Panc1 (cell line): ENCODE measurements around the gene GZF1. TPM values are rescaled to one million over a fixed set of nuclear protein-coding genes. Genes with fewer than 3 reads are reported as not detected.
A peak's percentile ranks its signal among the peaks of the same experiment; 100 is the strongest.

Experiments
- ATAC-seq: fragments of 200-7000 bp; cut with Tn5 transposase; 2 replicates; pipeline ENCODE4 v1.9.1; 2020; ENCODE audit warnings: mild to moderate bottlenecking, moderate library complexity
- BruUV-seq: library from RNA; stranded (reverse); fragments of 400-500 nt; replicated peaks from 2 replicates; lab custom pipeline; 2021; lab: Mats Ljungman, UMichigan
- CTCF ChIA-PET: fragments of 300-600 bp; sonication (Branson Sonifier 250); formaldehyde crosslinking; loops from one replicate; lab custom pipeline; 2022; ENCODE audit warnings: antibody characterized with exemption; lab: Charles Lee
- POLR2A ChIA-PET: fragments of 300-600 bp; sonication (Branson Sonifier 250); formaldehyde crosslinking; loops from one replicate; lab custom pipeline; 2022; ENCODE audit warnings: antibody characterized with exemption; lab: Charles Lee
- DNase-seq: peaks from one replicate; pipeline ENCODE4 v3.0.0-alpha.2; 2010; ENCODE audit warnings: low read depth, low spot score
- H3K27ac ChIP-seq: 2 replicates; pipeline ENCODE4 v1.5.1; 2011; ENCODE audit warnings: mild to moderate bottlenecking, low read length, inconsistent platforms
- H3K27me3 ChIP-seq: fragments of 200-500 bp; sonication (Bioruptor generic); 2 replicates; pipeline ENCODE4 v1.6.0; 2014; ENCODE audit warnings: low read length, inconsistent platforms; ENCODE audit not compliant: control insufficient read depth, insufficient read depth
- H3K36me3 ChIP-seq: fragments of 200-500 bp; sonication (Bioruptor generic); 2 replicates; pipeline ENCODE4 v1.5.1; 2014; ENCODE audit warnings: inconsistent platforms, mild to moderate bottlenecking, low read length, moderate library complexity; ENCODE audit not compliant: control insufficient read depth, insufficient read depth
- H3K4me1 ChIP-seq: 2 replicates; pipeline ENCODE4 v1.5.1; 2011; ENCODE audit warnings: inconsistent platforms, mild to moderate bottlenecking, low read length, moderate library complexity; ENCODE audit not compliant: control insufficient read depth, insufficient read depth
- H3K4me3 ChIP-seq, 2 experiments: 2 replicates each; pipeline ENCODE4 v1.5.1; 2011 to 2012; ENCODE audit warnings: low read depth in 2 of 2, low read length in 2 of 2, mild to moderate bottlenecking in 2 of 2, inconsistent platforms in 1 of 2, moderate library complexity in 1 of 2
- H3K9me3 ChIP-seq: fragments of 200-500 bp; sonication (Bioruptor generic); 2 replicates; pipeline ENCODE4 v1.5.1; 2014; ENCODE audit warnings: low read depth, mild to moderate bottlenecking, inconsistent platforms, low read length, moderate library complexity; ENCODE audit not compliant: control insufficient read depth, insufficient read depth
- POLR2AphosphoS5 ChIP-seq: IDR thresholded peaks from 2 replicates; pipeline ENCODE4 v1.6.1; 2012; ENCODE audit warnings: mild to moderate bottlenecking, low read depth, low read length, moderate library complexity
- SIN3A ChIP-seq: IDR thresholded peaks from 2 replicates; pipeline ENCODE4 v1.6.1; 2012; ENCODE audit warnings: low read depth, mild to moderate bottlenecking, low read length, moderate library complexity, borderline replicate concordance; ENCODE audit not compliant: insufficient read depth
- TCF7L2 ChIP-seq: IDR thresholded peaks from 2 replicates; pipeline ENCODE4 v1.6.1; 2011; ENCODE audit warnings: mild to moderate bottlenecking, low read depth, low read length, inconsistent platforms
- in situ Hi-C: cut with HindIII; loops from 2 replicates; pipeline ENCODE4 v1.10.0; 2016; ENCODE audit warnings: low sequenced_read_pairs, low pct_unique_long_range_greater_than_20kb
- intact Hi-C: fragments of 100-400 bp; cut with micrococcal nuclease; formaldehyde crosslinking; loops from one replicate; pipeline ENCODE4 v1.10.0; 2022; ENCODE audit not compliant: unreplicated experiment
- total RNA-seq: library from RNA; stranded (reverse); gene quantifications from one replicate; pipeline ENCODE4 v1.2.1, GENCODE V29; 2021; ENCODE audit not compliant: unreplicated experiment
- TF ChIP-seq, protein P1 (sequence below): fragments of 450-650 bp; IDR thresholded peaks from 2 replicates; pipeline ENCODE4 v1.5.1; 2017; ENCODE audit warnings: mild to moderate bottlenecking
- TF ChIP-seq, protein P2 (sequence below), 2 experiments: IDR thresholded peaks; 2 replicates each; pipeline ENCODE4 v1.6.1; 2011 to 2012; ENCODE audit warnings: low read depth in 2 of 2, control low read depth in 1 of 2, low read length in 1 of 2, mild to moderate bottlenecking in 1 of 2, moderate library complexity in 1 of 2; ENCODE audit not compliant: insufficient read depth in 1 of 2

The GZF1 gene
- total RNA-seq, 1 experiment from 2014 or later, result 18.0 TPM

DNA sequence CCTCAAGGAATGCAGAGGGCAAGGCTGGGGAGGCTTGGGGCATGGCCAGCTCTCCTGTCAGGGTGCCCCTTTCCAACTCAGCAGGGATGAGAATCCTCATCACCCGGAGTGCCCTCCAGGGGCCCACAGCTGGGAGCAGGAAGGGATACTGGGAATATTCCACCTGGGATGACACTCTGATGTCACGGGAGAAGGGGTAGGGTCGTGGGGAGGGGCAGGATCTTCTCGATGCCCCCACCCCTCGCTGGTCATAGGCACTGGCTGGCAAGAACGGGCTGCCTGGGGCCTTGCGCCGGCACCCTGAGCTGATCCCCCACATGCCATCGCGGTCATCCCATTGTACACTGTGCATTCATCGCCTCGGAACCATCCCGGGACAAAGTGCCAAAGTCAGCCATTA lies 22.0 kb upstream of the GZF1 start:
- Histone ChIP-seq H3K9me3 (no peaks in the 10 kb centered on the region), H3K4me1 (no peaks in the 10 kb centered on the region), H3K36me3 (no peaks in the 10 kb centered on the region), H3K27me3 (no peaks in the 10 kb centered on the region), H3K4me3 (no peak overlapping the region), H3K27ac (no peak overlapping the region)
- BruUV-seq, result no TSS peak
- TF ChIP-seq SIN3A (no peak), TCF7L2 (no peak), POLR2AphosphoS5 (no peak)
- TF ChIP-seq, protein P1, sequence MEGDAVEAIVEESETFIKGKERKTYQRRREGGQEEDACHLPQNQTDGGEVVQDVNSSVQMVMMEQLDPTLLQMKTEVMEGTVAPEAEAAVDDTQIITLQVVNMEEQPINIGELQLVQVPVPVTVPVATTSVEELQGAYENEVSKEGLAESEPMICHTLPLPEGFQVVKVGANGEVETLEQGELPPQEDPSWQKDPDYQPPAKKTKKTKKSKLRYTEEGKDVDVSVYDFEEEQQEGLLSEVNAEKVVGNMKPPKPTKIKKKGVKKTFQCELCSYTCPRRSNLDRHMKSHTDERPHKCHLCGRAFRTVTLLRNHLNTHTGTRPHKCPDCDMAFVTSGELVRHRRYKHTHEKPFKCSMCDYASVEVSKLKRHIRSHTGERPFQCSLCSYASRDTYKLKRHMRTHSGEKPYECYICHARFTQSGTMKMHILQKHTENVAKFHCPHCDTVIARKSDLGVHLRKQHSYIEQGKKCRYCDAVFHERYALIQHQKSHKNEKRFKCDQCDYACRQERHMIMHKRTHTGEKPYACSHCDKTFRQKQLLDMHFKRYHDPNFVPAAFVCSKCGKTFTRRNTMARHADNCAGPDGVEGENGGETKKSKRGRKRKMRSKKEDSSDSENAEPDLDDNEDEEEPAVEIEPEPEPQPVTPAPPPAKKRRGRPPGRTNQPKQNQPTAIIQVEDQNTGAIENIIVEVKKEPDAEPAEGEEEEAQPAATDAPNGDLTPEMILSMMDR, result no peak
- TF ChIP-seq, protein P2, sequence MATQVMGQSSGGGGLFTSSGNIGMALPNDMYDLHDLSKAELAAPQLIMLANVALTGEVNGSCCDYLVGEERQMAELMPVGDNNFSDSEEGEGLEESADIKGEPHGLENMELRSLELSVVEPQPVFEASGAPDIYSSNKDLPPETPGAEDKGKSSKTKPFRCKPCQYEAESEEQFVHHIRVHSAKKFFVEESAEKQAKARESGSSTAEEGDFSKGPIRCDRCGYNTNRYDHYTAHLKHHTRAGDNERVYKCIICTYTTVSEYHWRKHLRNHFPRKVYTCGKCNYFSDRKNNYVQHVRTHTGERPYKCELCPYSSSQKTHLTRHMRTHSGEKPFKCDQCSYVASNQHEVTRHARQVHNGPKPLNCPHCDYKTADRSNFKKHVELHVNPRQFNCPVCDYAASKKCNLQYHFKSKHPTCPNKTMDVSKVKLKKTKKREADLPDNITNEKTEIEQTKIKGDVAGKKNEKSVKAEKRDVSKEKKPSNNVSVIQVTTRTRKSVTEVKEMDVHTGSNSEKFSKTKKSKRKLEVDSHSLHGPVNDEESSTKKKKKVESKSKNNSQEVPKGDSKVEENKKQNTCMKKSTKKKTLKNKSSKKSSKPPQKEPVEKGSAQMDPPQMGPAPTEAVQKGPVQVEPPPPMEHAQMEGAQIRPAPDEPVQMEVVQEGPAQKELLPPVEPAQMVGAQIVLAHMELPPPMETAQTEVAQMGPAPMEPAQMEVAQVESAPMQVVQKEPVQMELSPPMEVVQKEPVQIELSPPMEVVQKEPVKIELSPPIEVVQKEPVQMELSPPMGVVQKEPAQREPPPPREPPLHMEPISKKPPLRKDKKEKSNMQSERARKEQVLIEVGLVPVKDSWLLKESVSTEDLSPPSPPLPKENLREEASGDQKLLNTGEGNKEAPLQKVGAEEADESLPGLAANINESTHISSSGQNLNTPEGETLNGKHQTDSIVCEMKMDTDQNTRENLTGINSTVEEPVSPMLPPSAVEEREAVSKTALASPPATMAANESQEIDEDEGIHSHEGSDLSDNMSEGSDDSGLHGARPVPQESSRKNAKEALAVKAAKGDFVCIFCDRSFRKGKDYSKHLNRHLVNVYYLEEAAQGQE (IDR thresholded peaks at IDR 0.05; ENCODE audit: insufficient read depth in 1 of 2, low read depth in 2 of 2, low read length in 1 of 2), result no peak
- CTCF ChIA-PET, result interaction anchor here (0.8 to 1.7 kb wide), 4 partner anchors 10 to 648 kb away, joined by 3 to 20 read pairs (median 3); no protein-coding TSS in a partner anchor
- in situ Hi-C loops, result no loop called here
- no peak for ATAC-seq
- POLR2A ChIA-PET, result interaction anchor here (1.0 kb wide), 1 partner anchor 10 kb away, joined by 4 read pairs; no protein-coding TSS in a partner anchor
- DNase-seq, result no peak
- intact Hi-C loops, result loop anchor here (1.0 to 10.0 kb wide), 4 partner anchors 85 to 1005 kb away; no protein-coding TSS in a partner anchor

DNA sequence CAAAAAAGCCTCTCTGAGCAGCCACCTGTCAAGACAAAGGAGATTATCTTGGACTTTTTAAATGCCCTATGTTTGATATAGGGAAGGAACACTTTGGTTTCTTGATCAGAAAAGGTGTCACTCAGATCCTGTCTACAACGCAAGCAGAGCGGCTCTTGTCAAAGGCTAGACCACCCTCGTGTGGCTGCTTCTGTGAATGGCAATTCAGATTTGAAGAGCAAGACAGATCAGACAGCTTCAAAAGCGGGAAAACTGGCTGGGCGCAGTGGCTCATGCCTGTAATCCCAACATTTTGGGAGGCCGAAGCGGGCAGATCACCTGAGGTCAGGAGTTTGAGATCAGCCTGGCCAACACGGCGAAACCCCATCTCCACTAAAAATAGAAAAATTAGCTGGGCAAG lies 21.5 kb upstream of the GZF1 start:
- no peak for TF ChIP-seq POLR2AphosphoS5
- TF ChIP-seq, protein P1, result peak; percentile 80
- Histone ChIP-seq H3K27me3 (no peaks in the 10 kb centered on the region), H3K9me3 (no peaks in the 10 kb centered on the region), H3K4me3 (no peak overlapping the region), H3K4me1 (no peaks in the 10 kb centered on the region), H3K36me3 (no peaks in the 10 kb centered on the region), H3K27ac (no peak overlapping the region)
- ATAC-seq (peak; percentile 94), DNase-seq (peak; percentile 43)
- ChIA-PET POLR2A (interaction anchor here (0.6 to 1.0 kb wide), 2 partner anchors 9 to 12 kb away, joined by 4 to 6 read pairs; no protein-coding TSS in a partner anchor), CTCF (interaction anchor here (0.8 to 1.7 kb wide), 4 partner anchors 9 to 649 kb away, joined by 3 to 20 read pairs (median 3); no protein-coding TSS in a partner anchor)
- no TSS peak for BruUV-seq
- intact Hi-C loops, result loop anchor here (1.0 to 10.0 kb wide), 3 partner anchors 86 to 1006 kb away; no protein-coding TSS in a partner anchor
- in situ Hi-C loops, result no loop called here
